ENCODE measurements around the gene PRAMEF12.

GRCh38 chr1:12769976-12770505 is 3.5 kb upstream of the PRAMEF12 start:
- TF ChIP-seq CTCF (IDR thresholded peaks at IDR 0.05) (no peak), NFIC (IDR thresholded peaks at IDR 0.05; ENCODE audit: borderline replicate concordance) (no peak), POLR2AphosphoS5 (IDR thresholded peaks at IDR 0.05; ENCODE audit: low read depth, low read length) (no peak), GABPA (IDR thresholded peaks at IDR 0.05; ENCODE audit: low read depth) (no peak), RAD21 (IDR thresholded peaks at IDR 0.05; ENCODE audit: low read length) (no peak), JUND (IDR thresholded peaks at IDR 0.05) (no peak), CHD2 (IDR thresholded peaks at IDR 0.05; ENCODE audit: low read length, partially characterized antibody) (no peak)

Data from SK-N-SH (cell line).